ENCODE results near the gene KAT14. TPM values are rescaled to one million over a fixed set of nuclear protein-coding genes. Genes with fewer than 3 reads are reported as not detected.
"Not testable (repeated sequence)": the region's sequence is repeated elsewhere in the genome, so short reads cannot be mapped to it uniquely, and the experiment has no call there.

The KAT14 gene
- total RNA-seq, 2 donors from 2014 or later: 13.1 to 13.4 TPM

DNA sequence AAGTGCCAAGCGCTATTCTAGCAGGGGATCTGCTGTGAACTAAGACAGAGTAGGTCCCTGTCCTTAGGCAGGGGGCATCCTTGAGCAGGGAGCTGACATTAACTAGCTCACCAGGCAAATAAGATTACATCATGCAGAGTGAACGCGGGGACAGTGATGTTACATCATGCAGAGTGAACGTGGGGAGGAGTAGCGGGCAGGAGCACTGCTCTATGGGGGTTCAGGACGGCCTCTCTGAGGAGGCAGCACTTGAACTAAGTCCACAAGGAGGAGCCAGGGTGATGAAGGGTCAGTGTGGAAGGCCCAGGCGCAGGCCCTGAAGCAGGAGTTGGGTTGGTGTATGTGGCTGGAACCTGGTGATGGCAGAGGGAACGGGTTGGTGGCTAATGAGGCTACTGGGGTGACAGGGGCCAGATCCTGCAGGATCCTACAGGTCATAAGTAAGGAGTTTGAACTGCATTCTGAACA lies 38.7 kb downstream of the KAT14 start:
- no peaks in the 10 kb centered on the region for H3K9me3 ChIP-seq
- no peak overlapping the region for H3K4me3 ChIP-seq
- TF ChIP-seq, protein P1, sequence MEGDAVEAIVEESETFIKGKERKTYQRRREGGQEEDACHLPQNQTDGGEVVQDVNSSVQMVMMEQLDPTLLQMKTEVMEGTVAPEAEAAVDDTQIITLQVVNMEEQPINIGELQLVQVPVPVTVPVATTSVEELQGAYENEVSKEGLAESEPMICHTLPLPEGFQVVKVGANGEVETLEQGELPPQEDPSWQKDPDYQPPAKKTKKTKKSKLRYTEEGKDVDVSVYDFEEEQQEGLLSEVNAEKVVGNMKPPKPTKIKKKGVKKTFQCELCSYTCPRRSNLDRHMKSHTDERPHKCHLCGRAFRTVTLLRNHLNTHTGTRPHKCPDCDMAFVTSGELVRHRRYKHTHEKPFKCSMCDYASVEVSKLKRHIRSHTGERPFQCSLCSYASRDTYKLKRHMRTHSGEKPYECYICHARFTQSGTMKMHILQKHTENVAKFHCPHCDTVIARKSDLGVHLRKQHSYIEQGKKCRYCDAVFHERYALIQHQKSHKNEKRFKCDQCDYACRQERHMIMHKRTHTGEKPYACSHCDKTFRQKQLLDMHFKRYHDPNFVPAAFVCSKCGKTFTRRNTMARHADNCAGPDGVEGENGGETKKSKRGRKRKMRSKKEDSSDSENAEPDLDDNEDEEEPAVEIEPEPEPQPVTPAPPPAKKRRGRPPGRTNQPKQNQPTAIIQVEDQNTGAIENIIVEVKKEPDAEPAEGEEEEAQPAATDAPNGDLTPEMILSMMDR (IDR thresholded peaks at IDR 0.05): no peak
- no peak for DNase-seq
- no peaks in the 10 kb centered on the region for H3K27me3 ChIP-seq
- H3K36me3 ChIP-seq: no peaks in the 10 kb centered on the region
- H3K4me1 ChIP-seq: no peaks in the 10 kb centered on the region
- H3K9ac ChIP-seq (ENCODE audit: low read depth in 2 of 2, low read length in 2 of 2): no peak overlapping the region
- H3K27ac ChIP-seq: no peak overlapping the region
- intact Hi-C loops (cut with DNase I): no loop called here

DNA sequence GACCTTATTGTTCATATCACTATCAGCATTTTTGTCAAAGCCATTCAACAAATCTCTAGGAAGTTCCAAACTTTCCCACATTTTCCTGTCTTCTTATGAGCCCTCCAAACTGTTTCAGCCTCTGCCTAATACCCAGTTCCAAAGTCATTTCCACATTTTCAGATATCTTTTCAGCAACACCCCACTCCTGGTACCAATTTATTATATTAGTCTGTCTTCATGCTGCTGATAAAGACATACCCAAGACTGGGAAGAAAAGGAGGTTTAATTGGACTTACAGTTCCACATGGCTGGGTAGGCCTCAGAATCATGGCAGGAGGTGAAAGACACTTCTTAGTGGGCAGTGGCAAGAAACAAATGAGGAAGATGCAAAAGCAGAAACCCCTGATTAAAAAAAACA lies 42.7 kb downstream of the KAT14 start:
- H3K9ac ChIP-seq (ENCODE audit: low read depth in 2 of 2, low read length in 2 of 2); H3K27ac ChIP-seq; DNase-seq; H3K9me3 ChIP-seq; H3K36me3 ChIP-seq; H3K4me1 ChIP-seq; H3K27me3 ChIP-seq; intact Hi-C loops (cut with DNase I); H3K4me3 ChIP-seq: not testable (repeated sequence)

DNA sequence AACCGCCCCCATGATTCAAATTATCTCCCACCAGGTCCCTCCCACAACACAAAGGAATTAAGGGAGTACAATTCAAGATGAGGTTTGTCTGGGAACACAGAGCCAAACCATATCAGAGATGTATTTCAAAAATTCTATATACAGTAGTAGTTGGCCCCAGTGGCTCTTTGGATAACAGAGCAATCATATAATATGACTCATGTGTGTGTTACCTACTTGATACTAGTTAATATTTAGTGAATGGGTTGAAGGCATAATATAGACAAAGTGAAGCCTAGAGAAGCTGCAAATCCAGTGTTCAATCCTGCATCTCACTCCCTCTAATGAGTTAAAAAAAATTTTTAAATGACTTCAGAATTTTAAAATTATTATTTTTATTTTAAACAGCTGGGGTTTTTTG lies 43.2 kb downstream of the KAT14 start:
- Histone ChIP-seq H3K36me3 (peaks cover 12% of the 10 kb centered on the region), H3K4me1 (no peaks in the 10 kb centered on the region), H3K4me3 (no peak overlapping the region), H3K9me3 (no peaks in the 10 kb centered on the region), H3K27me3 (no peaks in the 10 kb centered on the region), H3K27ac (no peak overlapping the region), H3K9ac (ENCODE audit: low read depth in 2 of 2, low read length in 2 of 2) (no peak overlapping the region)
- intact Hi-C loops (cut with DNase I): no loop called here
- DNase-seq: no peak
- TF ChIP-seq, protein P1 (IDR thresholded peaks at IDR 0.05): no peak

DNA sequence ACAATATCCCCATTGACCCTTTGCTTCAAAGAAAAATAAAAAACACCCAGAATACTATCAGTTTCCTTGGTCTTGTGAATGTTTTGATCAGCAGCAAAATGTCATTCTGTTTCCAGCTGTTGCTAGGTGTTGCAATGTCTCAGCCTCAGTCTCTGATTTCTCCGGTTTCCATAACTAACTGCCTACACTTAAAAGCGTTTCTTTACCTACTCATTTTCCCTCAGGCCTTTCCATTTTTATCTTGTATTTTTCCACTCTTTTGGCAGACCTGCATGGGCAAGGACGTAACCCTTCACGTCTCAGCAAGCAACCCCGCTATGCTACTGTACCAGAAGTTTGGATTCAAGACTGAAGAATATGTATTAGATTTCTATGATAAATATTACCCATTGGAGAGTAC lies 49.4 kb downstream of the KAT14 start:
- TF ChIP-seq, protein P1 (IDR thresholded peaks at IDR 0.05): no peak
- no peaks in the 10 kb centered on the region for H3K4me1 ChIP-seq
- peaks cover 14% of the 10 kb centered on the region for H3K36me3 ChIP-seq
- H3K9ac ChIP-seq (ENCODE audit: low read depth in 2 of 2, low read length in 2 of 2): no peak overlapping the region
- no peak overlapping the region for H3K27ac ChIP-seq
- H3K4me3 ChIP-seq: no peak overlapping the region
- no peak for DNase-seq
- no peaks in the 10 kb centered on the region for H3K27me3 ChIP-seq
- intact Hi-C loops (cut with DNase I): no loop called here
- no peaks in the 10 kb centered on the region for H3K9me3 ChIP-seq

DNA sequence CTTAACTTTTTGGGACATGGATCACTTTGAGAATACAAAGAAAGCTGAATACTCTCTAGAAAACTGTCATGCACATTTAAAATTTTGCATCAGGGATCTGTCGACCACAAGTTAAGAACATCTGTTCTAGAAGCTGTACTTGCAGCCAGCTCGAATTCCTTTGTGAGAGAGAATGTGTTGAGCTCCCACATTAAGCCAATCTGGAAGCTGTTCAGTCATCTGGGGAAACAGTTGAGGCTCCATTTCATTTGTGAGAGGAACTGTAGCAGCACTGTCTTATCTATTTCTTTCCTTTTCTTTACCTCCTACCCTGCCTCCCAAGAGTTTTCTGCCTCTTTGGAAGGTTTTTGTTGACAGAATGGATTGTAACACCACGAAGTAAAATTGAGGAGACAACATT lies 50.8 kb downstream of the KAT14 start:
- H3K9ac ChIP-seq (ENCODE audit: low read depth in 2 of 2, low read length in 2 of 2): no peak overlapping the region
- DNase-seq: no peak
- TF ChIP-seq, protein P1 (IDR thresholded peaks at IDR 0.05): no peak
- peaks cover 14% of the 10 kb centered on the region for H3K36me3 ChIP-seq
- no peaks in the 10 kb centered on the region for H3K9me3 ChIP-seq
- no peak overlapping the region for H3K27ac ChIP-seq
- no peaks in the 10 kb centered on the region for H3K4me1 ChIP-seq
- H3K4me3 ChIP-seq: no peak overlapping the region
- intact Hi-C loops (cut with DNase I): no loop called here
- H3K27me3 ChIP-seq: no peaks in the 10 kb centered on the region

DNA sequence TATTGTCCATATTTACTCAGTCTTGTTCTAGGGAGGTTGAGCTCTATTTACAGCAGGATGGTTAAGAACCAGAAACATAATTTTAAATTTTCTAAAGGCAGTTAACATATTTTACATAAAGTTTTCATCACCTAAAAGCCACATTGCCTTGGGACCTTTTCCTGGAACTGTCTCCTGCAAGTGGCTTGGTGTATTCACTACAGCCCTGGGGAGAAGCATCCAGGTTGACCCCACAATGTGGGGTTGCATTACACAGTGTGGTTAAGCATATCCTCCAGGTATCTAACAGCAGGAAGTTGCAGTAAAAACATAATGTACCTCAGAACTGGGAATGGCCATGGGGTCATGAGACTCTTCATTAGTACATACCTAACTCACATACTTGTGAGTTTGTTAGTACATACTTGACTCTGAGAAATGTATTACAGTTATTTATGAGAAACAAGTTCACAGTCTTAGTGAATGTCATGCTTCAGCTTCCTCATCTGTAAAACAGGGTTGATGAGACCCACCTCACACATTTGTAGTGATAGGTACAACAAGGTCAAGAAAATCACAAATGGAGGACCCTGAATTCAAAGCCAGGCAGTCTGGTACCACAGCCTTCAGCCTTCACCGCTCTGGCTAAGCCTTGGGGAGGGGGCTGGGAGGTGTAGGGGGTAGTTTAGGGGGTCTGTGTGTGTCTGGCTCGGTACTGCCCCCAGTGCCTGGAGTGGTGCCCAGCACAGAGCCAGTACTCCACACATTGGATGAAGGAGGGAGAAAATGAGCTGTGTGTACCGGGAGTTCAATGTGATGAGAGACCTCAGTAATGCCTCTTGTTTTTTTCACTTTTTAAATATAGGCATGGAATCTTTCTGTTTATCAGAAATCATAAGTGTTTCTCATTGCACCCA lies 52.9 kb downstream of the KAT14 start:
- DNase-seq: no peak
- Histone ChIP-seq H3K9ac (ENCODE audit: low read depth in 2 of 2, low read length in 2 of 2) (no peak overlapping the region), H3K4me3 (no peak overlapping the region), H3K9me3 (no peaks in the 10 kb centered on the region), H3K27ac (no peak overlapping the region), H3K36me3 (peaks cover 4% of the 10 kb centered on the region), H3K27me3 (no peaks in the 10 kb centered on the region), H3K4me1 (no peaks in the 10 kb centered on the region)
- TF ChIP-seq, protein P1 (IDR thresholded peaks at IDR 0.05): no peak
- intact Hi-C loops (cut with DNase I): no loop called here

Measured in colonic mucosa (tissue), 4 donors.